ENCODE data around the gene ATP2B2. TPM values are rescaled to one million over a fixed set of nuclear protein-coding genes. Genes with fewer than 3 reads are reported as not detected.
A peak's percentile ranks its signal among the peaks of the same experiment; 100 is the strongest.

ATP2B2 gene
- total RNA-seq, 3 donors from 2014 or later: 0.05 TPM; not detected in 2

GRCh38 chr3:10379161-10379560 lies 126.2 kb downstream of the ATP2B2 start:
- Mint-ChIP-seq H3K4me1 (ENCODE audit: low read depth) (no peaks in the 10 kb centered on the region), H3K4me3 (no peak overlapping the region), H3K27me3 (ENCODE audit: low read depth) (no peaks in the 10 kb centered on the region), H3K9me3 (no peaks in the 10 kb centered on the region), H3K36me3 (ENCODE audit: insufficient read depth) (no peaks in the 10 kb centered on the region)
- no peak for DNase-seq
- no peak for ATAC-seq

GRCh38 chr3:10378742-10379141 lies 126.6 kb downstream of the ATP2B2 start:
- H3K27me3 Mint-ChIP-seq (ENCODE audit: low read depth): no peaks in the 10 kb centered on the region

GRCh38 chr3:10378246-10378645 lies 127.1 kb downstream of the ATP2B2 start:
- DNase-seq (no peak), ATAC-seq (no peak)
- no peaks in the 10 kb centered on the region for H3K27me3 Mint-ChIP-seq (ENCODE audit: low read depth)
- H3K9me3 Mint-ChIP-seq: no peaks in the 10 kb centered on the region
- H3K36me3 Mint-ChIP-seq (ENCODE audit: insufficient read depth): no peaks in the 10 kb centered on the region
- H3K4me3 Mint-ChIP-seq: no peak overlapping the region
- no peaks in the 10 kb centered on the region for H3K4me1 Mint-ChIP-seq (ENCODE audit: low read depth)

More at GRCh38 chr3:10378742-10379141, 126.6 kb downstream of the ATP2B2 start:
- Mint-ChIP-seq H3K9me3 (no peaks in the 10 kb centered on the region), H3K4me3 (no peak overlapping the region), H3K36me3 (ENCODE audit: insufficient read depth) (no peaks in the 10 kb centered on the region), H3K4me1 (ENCODE audit: low read depth) (no peaks in the 10 kb centered on the region)
- DNase-seq (no peak), ATAC-seq (no peak)

GRCh38 chr3:10377148-10377725 lies 128.1 kb downstream of the ATP2B2 start:
- no peaks in the 10 kb centered on the region for H3K36me3 Mint-ChIP-seq (ENCODE audit: insufficient read depth)
- no peak for ATAC-seq
- H3K9me3 Mint-ChIP-seq: no peaks in the 10 kb centered on the region
- no peaks in the 10 kb centered on the region for H3K4me1 Mint-ChIP-seq (ENCODE audit: low read depth)
- H3K4me3 Mint-ChIP-seq: no peak overlapping the region
- no peaks in the 10 kb centered on the region for H3K27me3 Mint-ChIP-seq (ENCODE audit: low read depth)
- DNase-seq: no peak

DNA sequence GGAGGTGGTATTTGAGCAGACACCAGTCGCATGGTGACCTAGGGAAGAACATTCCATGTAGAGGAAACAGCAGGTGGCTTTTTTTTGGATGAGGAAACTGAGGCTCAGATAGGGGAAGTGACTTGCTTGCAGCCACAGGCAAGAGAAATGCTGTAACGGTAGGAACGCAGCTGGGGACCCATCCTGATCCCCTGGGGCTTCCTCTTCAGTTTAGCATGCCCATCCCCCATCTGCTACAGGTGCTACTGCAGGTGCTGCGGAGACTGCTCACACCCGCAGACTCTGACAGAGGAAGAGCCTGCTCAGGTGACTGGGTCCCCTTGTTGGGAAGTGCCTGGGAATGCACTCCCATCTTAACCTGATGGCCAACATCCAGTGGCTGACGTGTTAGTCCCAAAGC lies 129.0 kb downstream of the ATP2B2 start:
- H3K4me3 Mint-ChIP-seq: no peak overlapping the region
- H3K9me3 Mint-ChIP-seq: no peaks in the 10 kb centered on the region
- no peaks in the 10 kb centered on the region for H3K4me1 Mint-ChIP-seq (ENCODE audit: low read depth)
- peaks cover 2% of the 10 kb centered on the region for H3K27me3 Mint-ChIP-seq (ENCODE audit: low read depth)
- H3K36me3 Mint-ChIP-seq (ENCODE audit: insufficient read depth): no peaks in the 10 kb centered on the region
- ATAC-seq (no peak), DNase-seq (no peak)

- ATAC-seq: no peak
Observed at GRCh38 chr3:10375296-10376053, 129.9 kb downstream of the ATP2B2 start.

GRCh38 chr3:10374311-10374710 lies 131.1 kb downstream of the ATP2B2 start:
- Mint-ChIP-seq H3K4me1 (ENCODE audit: low read depth) (peaks cover 5% of the 10 kb centered on the region), H3K9me3 (peaks cover 4% of the 10 kb centered on the region), H3K4me3 (no peak overlapping the region), H3K27me3 (ENCODE audit: low read depth) (peaks cover 7% of the 10 kb centered on the region), H3K36me3 (ENCODE audit: insufficient read depth) (no peaks in the 10 kb centered on the region)
- ATAC-seq (no peak), DNase-seq (no peak)

More at GRCh38 chr3:10375296-10376053, 129.9 kb downstream of the ATP2B2 start:
- Mint-ChIP-seq H3K36me3 (ENCODE audit: insufficient read depth) (no peaks in the 10 kb centered on the region), H3K4me1 (ENCODE audit: low read depth) (peaks cover 2% of the 10 kb centered on the region), H3K4me3 (no peak overlapping the region), H3K9me3 (peaks cover 4% of the 10 kb centered on the region), H3K27me3 (ENCODE audit: low read depth) (peaks cover 3% of the 10 kb centered on the region)
- DNase-seq: no peak

DNA sequence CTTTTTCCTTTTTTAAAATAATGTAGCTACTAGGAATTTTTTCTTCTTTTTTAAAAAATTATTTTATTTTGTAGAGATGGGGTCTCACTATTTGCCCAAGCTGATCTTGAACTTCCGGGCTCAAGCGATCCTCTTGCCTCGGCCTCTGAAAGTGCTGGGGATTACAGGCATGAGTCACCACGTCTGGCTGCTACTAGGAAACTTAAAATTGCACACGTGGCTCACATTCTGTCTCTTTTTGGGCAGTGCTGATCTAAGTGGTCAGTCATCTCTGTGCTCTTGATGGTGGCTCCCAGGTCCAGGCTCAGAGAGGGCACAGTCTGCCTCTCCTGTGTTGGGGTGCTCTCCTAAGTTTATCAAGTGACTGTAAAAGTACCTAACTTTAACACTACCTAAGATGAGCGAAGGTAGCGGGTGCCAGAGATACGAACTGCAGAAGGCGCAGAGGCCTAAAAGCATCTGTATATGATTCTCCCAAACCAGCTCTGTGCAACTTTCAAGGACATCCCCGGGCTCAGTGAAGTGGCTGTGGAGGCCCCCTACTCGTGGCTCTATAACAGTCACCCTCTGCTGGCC lies 131.6 kb downstream of the ATP2B2 start:
- DNase-seq (no peak), ATAC-seq (no peak)
- H3K36me3 Mint-ChIP-seq (ENCODE audit: insufficient read depth): no peaks in the 10 kb centered on the region

GRCh38 chr3:10371789-10372188 lies 133.6 kb downstream of the ATP2B2 start:
- peaks cover 15% of the 10 kb centered on the region for H3K4me1 Mint-ChIP-seq (ENCODE audit: low read depth)
- no peak overlapping the region for H3K4me3 Mint-ChIP-seq
- peaks cover 4% of the 10 kb centered on the region for H3K9me3 Mint-ChIP-seq
- ATAC-seq (no peak), DNase-seq (no peak)
- H3K27me3 Mint-ChIP-seq (ENCODE audit: low read depth): peaks cover 7% of the 10 kb centered on the region
- no peaks in the 10 kb centered on the region for H3K36me3 Mint-ChIP-seq (ENCODE audit: insufficient read depth)

More for the DNA sequence above, 131.6 kb downstream of the ATP2B2 start:
- H3K9me3 Mint-ChIP-seq: peaks cover 4% of the 10 kb centered on the region
- H3K4me1 Mint-ChIP-seq (ENCODE audit: low read depth): peaks cover 5% of the 10 kb centered on the region
- no peak overlapping the region for H3K4me3 Mint-ChIP-seq
- H3K27me3 Mint-ChIP-seq (ENCODE audit: low read depth): peaks cover 7% of the 10 kb centered on the region

DNA sequence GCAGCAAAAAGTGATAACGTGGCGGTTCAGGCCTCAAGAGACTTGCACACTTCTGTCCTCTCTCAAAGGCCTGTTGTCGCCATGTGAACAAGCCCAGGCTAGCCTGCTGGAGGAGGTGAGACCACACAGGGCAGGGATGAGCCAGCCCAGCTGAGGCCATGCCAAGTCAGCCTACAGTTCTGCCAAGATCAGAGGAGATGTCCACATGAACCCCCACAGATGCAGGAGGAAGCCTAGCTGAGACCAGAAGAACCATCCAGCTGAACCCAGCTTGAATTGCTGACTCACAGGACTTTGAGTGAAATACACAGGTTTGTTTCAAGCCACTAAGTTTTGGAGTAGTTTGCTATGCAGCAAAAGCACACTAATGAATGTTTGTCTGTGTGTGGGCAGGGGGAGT lies 134.2 kb downstream of the ATP2B2 start:
- DNase-seq: no peak
- H3K36me3 Mint-ChIP-seq (ENCODE audit: insufficient read depth): no peaks in the 10 kb centered on the region

GRCh38 chr3:10370429-10370828 lies 135.0 kb downstream of the ATP2B2 start:
- Mint-ChIP-seq H3K4me1 (ENCODE audit: low read depth) (peaks cover 27% of the 10 kb centered on the region), H3K4me3 (no peak overlapping the region), H3K27me3 (ENCODE audit: low read depth) (peaks cover 9% of the 10 kb centered on the region), H3K9me3 (peaks cover 4% of the 10 kb centered on the region), H3K36me3 (ENCODE audit: insufficient read depth) (no peaks in the 10 kb centered on the region)
- ATAC-seq (peak in 1 of 2 donors; percentile 21), DNase-seq (no peak)

More for the DNA sequence above, 134.2 kb downstream of the ATP2B2 start:
- H3K4me1 Mint-ChIP-seq (ENCODE audit: low read depth): peaks cover 22% of the 10 kb centered on the region
- H3K27me3 Mint-ChIP-seq (ENCODE audit: low read depth): peaks cover 7% of the 10 kb centered on the region
- ATAC-seq: no peak
- H3K4me3 Mint-ChIP-seq: no peak overlapping the region
- peaks cover 4% of the 10 kb centered on the region for H3K9me3 Mint-ChIP-seq

DNA sequence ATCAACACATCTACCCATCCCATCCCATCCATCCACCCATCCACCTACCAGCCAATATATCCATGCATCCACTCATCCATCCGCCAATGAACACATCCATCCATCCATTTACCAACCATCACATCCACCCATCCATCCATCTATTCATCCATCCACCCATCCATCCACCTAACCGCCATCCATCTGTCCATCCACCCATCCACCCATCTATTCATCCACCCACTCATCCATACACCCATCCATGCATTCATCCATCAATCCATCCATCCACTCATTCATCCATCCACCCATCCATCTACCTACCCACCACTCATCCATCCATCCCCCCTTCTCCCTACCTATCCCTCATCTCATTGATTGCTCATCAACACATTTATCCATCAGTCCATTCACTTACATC lies 136.9 kb downstream of the ATP2B2 start:
- ATAC-seq: no peak
- peaks cover 33% of the 10 kb centered on the region for H3K4me1 Mint-ChIP-seq (ENCODE audit: low read depth)
- H3K36me3 Mint-ChIP-seq (ENCODE audit: insufficient read depth): no peaks in the 10 kb centered on the region
- H3K4me3 Mint-ChIP-seq: no peak overlapping the region
- H3K9me3 Mint-ChIP-seq: peaks cover 4% of the 10 kb centered on the region
- DNase-seq: no peak
- peaks cover 9% of the 10 kb centered on the region for H3K27me3 Mint-ChIP-seq (ENCODE audit: low read depth)

GRCh38 chr3:10367506-10367905 lies 137.9 kb downstream of the ATP2B2 start:
- Mint-ChIP-seq H3K36me3 (ENCODE audit: insufficient read depth) (no peaks in the 10 kb centered on the region), H3K4me3 (no peak overlapping the region), H3K27me3 (ENCODE audit: low read depth) (peaks cover 9% of the 10 kb centered on the region), H3K9me3 (peaks cover 4% of the 10 kb centered on the region), H3K4me1 (ENCODE audit: low read depth) (peaks cover 35% of the 10 kb centered on the region)
- DNase-seq: no peak
- no peak for ATAC-seq

- peaks cover 35% of the 10 kb centered on the region for H3K4me1 Mint-ChIP-seq (ENCODE audit: low read depth)
- DNase-seq (no peak), ATAC-seq (peak; percentile 76 to 78)
- peaks cover 8% of the 10 kb centered on the region for H3K27me3 Mint-ChIP-seq (ENCODE audit: low read depth)
- no peaks in the 10 kb centered on the region for H3K36me3 Mint-ChIP-seq (ENCODE audit: insufficient read depth)
- peaks cover 4% of the 10 kb centered on the region for H3K9me3 Mint-ChIP-seq
- no peak overlapping the region for H3K4me3 Mint-ChIP-seq
Observed at GRCh38 chr3:10366651-10367101, 138.7 kb downstream of the ATP2B2 start.

DNA sequence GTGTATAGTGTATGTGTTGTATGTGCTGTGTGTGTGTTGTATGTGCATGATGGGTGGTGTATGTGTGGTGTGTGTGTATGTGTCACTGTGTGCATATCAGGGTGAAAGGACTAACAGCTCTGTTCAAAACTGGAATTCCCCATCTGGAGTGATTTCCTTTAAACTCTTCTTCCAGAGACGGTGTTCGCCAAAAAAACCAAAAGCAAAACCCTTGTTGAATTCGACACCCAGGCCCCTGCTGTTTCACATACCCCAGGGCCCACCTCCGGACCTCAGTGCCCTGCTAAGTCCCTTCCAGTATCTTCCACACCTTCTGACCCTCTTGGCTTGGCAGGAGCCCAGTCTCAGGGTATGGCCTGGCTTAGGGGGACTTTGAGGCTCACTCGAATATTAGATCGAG lies 139.6 kb downstream of the ATP2B2 start:
- DNase-seq: no peak
- Mint-ChIP-seq H3K4me1 (ENCODE audit: low read depth) (peaks cover 35% of the 10 kb centered on the region), H3K36me3 (ENCODE audit: insufficient read depth) (no peaks in the 10 kb centered on the region), H3K27me3 (ENCODE audit: low read depth) (peaks cover 8% of the 10 kb centered on the region), H3K4me3 (no peak overlapping the region), H3K9me3 (no peaks in the 10 kb centered on the region)
- no peak for ATAC-seq

Data from activated T-cell treated with anti-CD3 and anti-CD28 coated beads, Interleukin-2, amount 50 U/mL, for 4 hours (primary cell).